SK-N-SH treated with all-trans-retinoic acid at 6 μM for 48 hours (cell line): Measurements from ENCODE around the gene DERA.

Experiments
- ARNTL ChIP-seq: fragments of 450-650 bp; formaldehyde crosslinking; IDR thresholded peaks from 2 replicates; pipeline ENCODE4 v1.5.0; 2020; ENCODE audit warnings: low read depth, mild to moderate bottlenecking, moderate library complexity, borderline replicate concordance
- BACH2 ChIP-seq: fragments of 250-450 bp; sonication (Bioruptor Pico); IDR thresholded peaks from 2 replicates; pipeline ENCODE4 v1.9.0; 2021; ENCODE audit warnings: mild to moderate bottlenecking, borderline replicate concordance
- ESRRG ChIP-seq: fragments of 250-450 bp; sonication (Bioruptor Pico); IDR thresholded peaks from 2 replicates; pipeline ENCODE4 v1.6.1; 2021; ENCODE audit warnings: mild to moderate bottlenecking
- PATZ1 ChIP-seq: fragments of 250-450 bp; sonication (Bioruptor Pico); IDR thresholded peaks from 2 replicates; pipeline ENCODE4 v1.8.0; 2020; ENCODE audit warnings: mild to moderate bottlenecking, moderate library complexity, borderline replicate concordance
- RARB ChIP-seq: fragments of 250-450 bp; sonication (Bioruptor Pico); IDR thresholded peaks from 2 replicates; pipeline ENCODE4 v1.8.0; 2021; ENCODE audit warnings: mild to moderate bottlenecking, moderate library complexity
- TOX ChIP-seq: fragments of 250-450 bp; sonication (Bioruptor Pico); IDR thresholded peaks from 2 replicates; pipeline ENCODE4 v1.8.0; 2021; ENCODE audit warnings: mild to moderate bottlenecking, moderate library complexity, borderline replicate concordance
- ZC3H10 ChIP-seq: fragments of 250-450 bp; sonication (Bioruptor Pico); IDR thresholded peaks from 2 replicates; pipeline ENCODE4 v1.5.1; 2021; ENCODE audit warnings: mild to moderate bottlenecking, moderate library complexity
- ZFP30 ChIP-seq: fragments of 450-650 bp; formaldehyde crosslinking; IDR thresholded peaks from 2 replicates; pipeline ENCODE4 v1.5.0; 2022; ENCODE audit warnings: mild to moderate bottlenecking, moderate library complexity
- TF ChIP-seq, protein P1 (sequence below): fragments of 250-450 bp; sonication (Bioruptor Pico); IDR thresholded peaks from 2 replicates; pipeline ENCODE4 v1.5.0; 2020; ENCODE audit warnings: mild to moderate bottlenecking, moderate library complexity

DNA sequence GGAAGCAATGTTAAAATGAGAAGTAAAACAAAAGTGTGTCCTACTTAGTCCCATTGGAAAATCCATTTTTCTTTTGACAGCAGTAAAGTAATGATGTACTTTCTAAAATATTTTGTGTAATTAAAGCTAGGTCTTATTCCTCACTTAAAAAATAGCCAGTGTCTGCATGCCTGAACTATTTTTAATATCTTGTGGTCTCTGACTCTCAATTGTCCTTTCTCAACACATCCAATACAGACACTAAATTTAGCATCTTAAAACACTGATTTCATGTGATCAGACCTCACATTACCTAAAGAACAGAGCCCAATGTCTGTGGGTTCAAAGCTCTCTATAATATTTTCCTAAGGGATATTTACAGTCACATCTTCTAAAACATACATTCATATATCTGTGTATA, 108.0 kb downstream of the DERA start:
- TF ChIP-seq ESRRG (no peak), TOX (CRISPR knock-in tag) (no peak), BACH2 (no peak), ZFP30 (no peak), RARB (CRISPR knock-in tag) (no peak), PATZ1 (no peak), ZC3H10 (CRISPR knock-in tag) (no peak), ARNTL (CRISPR knock-in tag) (no peak)
- TF ChIP-seq, protein P1, sequence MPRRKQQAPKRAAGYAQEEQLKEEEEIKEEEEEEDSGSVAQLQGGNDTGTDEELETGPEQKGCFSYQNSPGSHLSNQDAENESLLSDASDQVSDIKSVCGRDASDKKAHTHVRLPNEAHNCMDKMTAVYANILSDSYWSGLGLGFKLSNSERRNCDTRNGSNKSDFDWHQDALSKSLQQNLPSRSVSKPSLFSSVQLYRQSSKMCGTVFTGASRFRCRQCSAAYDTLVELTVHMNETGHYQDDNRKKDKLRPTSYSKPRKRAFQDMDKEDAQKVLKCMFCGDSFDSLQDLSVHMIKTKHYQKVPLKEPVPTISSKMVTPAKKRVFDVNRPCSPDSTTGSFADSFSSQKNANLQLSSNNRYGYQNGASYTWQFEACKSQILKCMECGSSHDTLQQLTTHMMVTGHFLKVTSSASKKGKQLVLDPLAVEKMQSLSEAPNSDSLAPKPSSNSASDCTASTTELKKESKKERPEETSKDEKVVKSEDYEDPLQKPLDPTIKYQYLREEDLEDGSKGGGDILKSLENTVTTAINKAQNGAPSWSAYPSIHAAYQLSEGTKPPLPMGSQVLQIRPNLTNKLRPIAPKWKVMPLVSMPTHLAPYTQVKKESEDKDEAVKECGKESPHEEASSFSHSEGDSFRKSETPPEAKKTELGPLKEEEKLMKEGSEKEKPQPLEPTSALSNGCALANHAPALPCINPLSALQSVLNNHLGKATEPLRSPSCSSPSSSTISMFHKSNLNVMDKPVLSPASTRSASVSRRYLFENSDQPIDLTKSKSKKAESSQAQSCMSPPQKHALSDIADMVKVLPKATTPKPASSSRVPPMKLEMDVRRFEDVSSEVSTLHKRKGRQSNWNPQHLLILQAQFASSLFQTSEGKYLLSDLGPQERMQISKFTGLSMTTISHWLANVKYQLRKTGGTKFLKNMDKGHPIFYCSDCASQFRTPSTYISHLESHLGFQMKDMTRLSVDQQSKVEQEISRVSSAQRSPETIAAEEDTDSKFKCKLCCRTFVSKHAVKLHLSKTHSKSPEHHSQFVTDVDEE (CRISPR knock-in tag) = no peak
